ENCODE measurements around the gene KRTAP13-3.
A peak's percentile ranks its signal among the peaks of the same experiment; 100 is the strongest.

KRTAP13-3 gene, protein sequence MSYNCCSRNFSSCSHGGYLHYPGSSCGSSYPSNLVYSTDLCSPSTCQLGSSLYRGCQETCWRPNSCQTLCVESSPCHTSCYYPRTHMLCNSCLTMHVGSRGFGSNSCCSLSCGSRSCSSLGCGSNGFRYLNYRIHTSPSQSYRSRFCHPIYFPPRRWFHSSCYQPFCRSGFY

DNA sequence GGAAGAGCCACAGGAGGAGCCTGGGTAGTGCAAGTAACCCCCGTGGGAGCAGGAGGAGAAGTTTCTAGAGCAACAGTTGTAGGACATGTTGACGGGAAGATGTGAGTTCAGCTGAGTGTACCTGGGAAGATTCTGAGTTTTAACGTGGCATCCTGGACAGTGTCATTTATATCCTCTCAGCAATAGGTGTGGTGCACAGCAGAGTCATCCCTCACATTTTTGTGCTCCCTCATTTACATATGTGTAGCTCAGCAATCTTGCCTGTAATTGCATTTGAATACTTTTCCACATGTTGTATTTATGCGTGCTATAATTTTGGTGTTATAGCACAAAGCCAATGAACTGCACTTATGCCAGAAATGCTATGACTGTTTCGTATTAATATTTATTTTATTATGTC is at the start of gene KRTAP13-3:
Gene KRTAP13-3 (minus strand): TSS at position 101 of the 400 bp plus-strand sequence. CDS start 14 bp downstream, at position 87.
- DNase-seq, result no peak

DNA sequence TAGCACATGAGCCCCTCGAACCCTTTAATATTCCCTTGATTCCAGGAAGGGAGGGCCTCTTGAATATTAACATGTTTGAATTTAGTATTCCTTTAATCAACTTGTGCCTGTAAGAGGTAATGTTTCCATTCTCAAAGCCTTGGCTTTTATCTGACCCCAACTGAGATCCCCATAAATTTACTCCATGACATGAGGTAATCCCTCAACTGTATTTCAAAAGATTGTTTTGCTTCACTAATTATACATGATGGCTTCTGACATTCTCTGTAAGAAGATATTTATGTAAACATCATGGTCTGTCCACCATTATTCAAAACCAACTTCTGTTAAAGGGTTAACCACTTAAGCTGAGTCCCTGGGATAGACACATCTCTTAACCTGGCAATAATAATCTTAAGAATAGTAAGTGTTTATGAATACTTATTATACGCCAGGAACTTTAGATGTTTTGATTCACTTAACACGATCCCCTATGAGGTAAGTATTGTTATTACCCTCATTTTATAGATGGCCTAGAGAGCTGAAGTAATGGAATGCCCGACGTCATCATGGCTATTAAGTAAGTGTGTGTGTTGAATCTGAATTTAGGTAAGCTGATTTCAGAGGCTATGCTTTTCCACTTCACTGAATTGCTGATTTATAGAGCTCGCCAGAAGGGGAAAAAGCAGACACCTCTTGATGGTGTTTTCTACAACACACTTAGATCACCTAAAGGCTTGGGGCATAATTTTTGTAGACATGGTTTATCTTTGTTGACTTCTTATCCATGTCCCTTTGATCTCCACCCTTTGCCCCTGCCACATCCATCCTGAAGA is 43.4 kb upstream of the KRTAP13-3 start:
- DNase-seq, result no peak

DNA sequence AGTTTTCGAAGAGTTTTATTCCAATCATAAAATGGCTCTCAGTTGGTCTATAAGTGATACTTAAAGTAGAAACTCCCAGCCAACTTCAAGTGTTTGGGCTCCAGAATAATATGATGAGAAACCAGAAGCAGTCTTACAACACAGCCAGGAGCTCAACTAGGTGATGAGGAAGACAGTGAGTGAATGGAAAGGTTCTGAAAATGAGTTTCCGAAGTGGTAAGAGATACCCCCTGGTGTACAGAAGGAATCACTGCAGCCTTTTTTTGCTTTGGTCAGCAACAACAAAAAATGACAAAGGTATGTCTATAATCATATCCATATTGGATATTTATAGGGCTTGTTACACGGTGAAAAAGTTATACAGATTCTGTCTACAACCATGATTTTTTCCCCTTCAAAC is 38.0 kb upstream of the KRTAP13-3 start:
- DNase-seq, result no peak

DNA sequence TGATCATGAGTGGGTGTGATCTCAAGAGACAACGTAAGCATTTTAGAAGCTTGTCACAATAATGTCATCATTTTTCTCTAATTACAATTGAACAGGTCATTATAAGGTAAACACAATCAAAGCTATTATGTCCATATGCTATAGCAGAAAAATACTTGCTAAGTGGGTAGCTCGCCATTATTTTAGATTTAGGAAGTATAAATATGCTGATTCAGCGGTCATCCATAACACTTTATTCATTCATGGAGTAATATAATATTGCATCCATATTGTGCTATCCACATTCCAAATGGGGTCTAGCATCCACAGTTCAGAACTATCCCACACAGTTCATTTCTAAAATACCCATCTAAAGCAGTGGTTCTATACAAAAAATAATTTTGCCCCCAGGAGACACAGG is 22.8 kb upstream of the KRTAP13-3 start:
- DNase-seq, result no peak

DNA sequence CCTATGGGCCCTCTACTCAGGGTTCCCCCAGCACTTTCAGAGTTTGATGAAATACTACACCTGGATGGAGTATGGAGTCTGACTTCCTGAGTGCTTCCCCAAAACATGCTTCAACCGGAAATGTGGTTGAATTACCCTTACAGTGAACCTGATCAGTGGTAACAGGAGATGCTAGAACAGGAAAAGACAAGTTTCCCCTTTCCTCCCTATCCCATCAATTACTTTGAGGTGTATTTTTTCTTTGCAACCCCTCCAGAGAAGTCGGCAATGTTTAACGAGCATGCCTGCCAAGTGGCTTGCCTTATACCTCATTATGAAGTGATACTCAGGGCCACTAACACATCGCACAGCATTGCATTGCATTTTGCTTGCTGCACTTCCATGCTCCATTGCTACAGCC is 21.3 kb upstream of the KRTAP13-3 start:
- DNase-seq, result no peak

DNA sequence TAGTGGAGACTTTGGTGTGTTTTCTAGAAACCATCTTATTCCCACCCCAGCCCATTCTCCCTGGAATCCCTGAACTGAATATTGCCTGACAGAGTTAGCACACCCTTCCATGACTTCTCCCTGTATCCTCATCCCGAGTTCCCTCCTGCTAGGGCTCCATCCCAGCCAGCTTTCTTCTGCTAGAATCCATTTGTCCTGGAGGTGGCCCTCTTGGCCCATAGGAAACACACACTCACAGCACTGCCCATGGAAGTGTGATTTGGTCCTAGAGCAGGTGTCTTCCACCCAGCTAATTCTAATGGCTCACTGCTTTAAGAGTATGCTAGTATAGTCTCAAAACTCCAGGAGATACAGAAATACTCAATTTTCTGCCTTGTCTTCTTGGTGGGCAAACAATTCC is 18.5 kb upstream of the KRTAP13-3 start:
- DNase-seq, result no peak

DNA sequence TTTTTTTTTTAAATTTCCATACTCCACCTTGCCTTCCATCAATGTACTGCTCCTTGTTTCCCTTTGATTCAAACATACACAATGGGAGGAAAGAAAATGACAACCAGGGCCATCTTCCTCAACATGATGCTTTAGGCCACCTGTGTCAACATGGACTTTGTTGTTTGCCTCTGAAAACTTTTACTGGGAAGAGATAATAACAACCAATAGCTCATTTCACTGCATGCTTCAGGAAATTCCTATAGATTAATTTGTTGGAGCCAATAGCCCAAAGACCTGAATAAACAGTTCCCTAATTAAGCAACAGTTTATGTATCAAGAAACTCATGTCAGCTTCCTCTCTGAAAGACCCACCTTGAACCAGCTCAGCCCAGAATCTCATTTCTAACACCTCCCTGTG is 17.5 kb upstream of the KRTAP13-3 start:
- no peak for DNase-seq

DNA sequence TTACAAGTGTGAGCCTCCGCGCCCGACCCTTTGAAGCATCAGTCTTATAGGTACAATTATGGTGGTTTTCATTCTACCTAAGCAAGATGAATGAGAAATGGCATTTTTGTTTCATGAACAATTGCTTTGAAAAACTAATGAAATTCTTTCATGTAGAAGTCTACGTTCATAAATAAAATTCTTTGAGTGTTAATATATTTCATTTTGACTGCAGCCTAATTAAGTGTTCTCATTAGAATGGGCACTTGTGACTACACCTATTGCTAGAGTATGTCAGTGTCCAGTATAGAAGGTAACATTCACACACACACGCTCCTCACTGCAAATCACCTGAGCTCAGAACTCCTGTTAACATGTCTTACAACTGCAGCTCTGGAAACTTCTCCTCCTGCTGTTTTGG is 14.2 kb upstream of the KRTAP13-3 start, which contains the start of gene KRTAP15-1:
Gene KRTAP15-1 (plus strand): TSS at position 301 of the 400 bp plus-strand sequence. CDS start 53 bp downstream, at position 354.
- DNase-seq, result no peak

DNA sequence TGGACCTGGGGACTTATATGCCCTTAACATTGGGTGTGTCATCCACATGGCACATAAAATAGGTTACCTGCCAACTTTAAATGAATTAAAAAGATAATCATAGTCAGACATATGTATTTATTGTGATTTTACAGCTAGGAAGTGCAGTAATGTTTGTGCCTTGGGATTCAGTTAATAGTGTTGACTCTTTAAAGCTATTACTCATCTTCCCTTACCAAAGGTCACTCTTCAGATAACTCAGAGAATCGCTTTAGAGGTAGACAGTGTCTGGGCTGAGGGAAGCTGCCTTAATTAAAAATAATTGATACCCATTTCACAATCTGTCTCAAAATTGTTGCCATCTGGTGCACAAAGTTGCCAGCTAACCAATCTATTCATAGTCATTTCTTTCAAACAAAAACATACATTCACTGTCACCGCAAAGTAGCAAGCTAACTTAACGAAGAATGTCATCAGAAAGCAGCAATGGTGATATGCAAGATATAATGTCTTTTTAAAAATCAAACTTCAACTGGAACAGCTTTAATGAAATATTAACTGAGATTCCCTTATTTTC is 11.4 kb upstream of the KRTAP13-3 start:
- no peak for DNase-seq

DNA sequence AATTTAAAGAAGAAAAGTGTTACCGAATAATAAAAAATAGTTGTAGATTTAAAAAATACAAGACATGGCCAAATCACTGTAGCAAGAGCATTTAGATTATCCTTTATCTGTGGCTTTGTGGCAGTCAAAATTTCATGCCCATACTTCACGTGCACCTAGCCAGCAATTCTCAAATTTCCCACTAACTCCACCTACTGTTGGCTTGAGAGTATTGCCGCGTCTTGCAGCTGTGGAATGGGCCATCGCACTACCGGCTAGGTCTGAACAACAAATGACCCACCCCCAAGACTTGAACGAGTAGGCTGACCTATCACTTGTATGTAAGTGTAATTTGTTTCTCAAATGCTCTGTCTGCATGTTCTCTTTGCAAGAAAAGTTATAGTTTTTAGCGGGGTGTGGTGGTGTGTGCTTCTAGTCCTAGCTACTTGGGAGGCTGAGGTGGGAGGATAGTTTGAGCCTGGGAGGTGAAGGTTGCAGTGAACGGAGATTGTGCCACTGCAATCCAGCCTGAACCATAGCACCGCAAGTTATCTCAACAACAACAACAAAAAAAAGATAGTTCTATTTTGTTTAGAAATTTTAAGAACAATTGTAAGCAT is 8.4 kb upstream of the KRTAP13-3 start:
- DNase-seq, result peak in 1 of 2 donors; percentile 21

DNA sequence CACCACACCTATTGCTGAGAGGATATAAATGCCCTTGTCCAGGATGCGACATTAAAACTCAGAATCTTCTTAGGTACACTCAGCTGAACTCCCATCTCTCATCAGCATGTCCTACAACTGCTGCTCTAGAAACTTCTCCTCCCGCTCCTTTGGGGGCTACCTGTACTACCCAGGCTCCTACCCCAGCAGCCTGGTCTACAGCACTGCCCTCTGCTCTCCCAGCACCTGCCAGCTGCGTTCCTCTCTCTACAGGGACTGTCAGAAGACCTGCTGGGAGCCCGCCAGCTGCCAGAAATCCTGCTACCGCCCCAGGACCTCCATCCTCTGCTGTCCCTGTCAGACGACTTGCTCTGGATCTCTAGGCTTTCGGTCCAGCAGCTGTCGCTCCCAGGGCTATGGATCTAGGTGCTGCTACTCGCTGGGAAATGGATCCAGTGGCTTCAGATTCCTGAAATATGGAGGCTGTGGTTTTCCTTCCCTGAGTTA is 4.5 kb upstream of the KRTAP13-3 start, which contains the start of gene KRTAP13-4:
Gene KRTAP13-4 (plus strand): TSS at position 51 of the 486 bp plus-strand sequence. CDS start 56 bp downstream, at position 107.
- DNase-seq, result no peak

DNA sequence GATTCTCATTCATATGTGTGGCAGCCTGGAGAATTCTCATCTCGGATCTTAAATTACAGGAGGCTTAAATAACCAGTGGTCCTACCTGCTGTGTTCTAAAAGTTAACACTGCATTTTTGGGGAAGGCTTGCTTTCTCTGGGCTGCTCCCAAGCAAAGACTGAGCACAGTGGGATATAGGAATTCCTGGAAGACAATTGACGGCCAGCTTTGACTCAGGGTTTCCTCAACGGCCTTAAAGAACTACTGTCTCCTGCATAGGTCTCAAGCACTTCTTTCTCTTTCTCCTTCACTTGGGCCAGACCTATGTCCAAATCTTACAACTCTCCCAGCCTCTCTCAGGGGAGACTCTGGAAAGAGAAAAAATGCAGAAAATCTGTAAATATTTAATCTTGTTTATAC is 1.0 kb upstream of the KRTAP13-3 start:
- no peak for DNase-seq

DNA sequence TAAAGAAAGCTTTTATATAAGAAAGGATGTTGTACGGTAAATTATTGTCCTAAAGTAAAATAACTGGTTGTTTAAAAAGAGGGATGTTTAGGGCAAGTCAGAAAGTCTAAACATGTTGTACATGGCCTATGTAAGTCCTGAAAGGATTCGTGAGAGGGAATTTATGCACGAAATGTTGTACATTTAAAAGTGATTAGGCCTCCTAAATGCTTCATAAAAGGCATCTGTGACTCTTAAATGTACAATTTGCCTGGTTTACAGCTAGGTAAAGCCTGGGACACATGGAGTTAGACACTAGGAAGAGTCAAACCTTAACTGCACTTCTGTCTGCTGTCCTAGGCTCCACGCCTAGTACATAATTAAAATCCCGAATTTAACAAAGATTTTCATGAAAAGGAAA is 9.7 kb downstream of the KRTAP13-3 start:
- no peak for DNase-seq

DNA sequence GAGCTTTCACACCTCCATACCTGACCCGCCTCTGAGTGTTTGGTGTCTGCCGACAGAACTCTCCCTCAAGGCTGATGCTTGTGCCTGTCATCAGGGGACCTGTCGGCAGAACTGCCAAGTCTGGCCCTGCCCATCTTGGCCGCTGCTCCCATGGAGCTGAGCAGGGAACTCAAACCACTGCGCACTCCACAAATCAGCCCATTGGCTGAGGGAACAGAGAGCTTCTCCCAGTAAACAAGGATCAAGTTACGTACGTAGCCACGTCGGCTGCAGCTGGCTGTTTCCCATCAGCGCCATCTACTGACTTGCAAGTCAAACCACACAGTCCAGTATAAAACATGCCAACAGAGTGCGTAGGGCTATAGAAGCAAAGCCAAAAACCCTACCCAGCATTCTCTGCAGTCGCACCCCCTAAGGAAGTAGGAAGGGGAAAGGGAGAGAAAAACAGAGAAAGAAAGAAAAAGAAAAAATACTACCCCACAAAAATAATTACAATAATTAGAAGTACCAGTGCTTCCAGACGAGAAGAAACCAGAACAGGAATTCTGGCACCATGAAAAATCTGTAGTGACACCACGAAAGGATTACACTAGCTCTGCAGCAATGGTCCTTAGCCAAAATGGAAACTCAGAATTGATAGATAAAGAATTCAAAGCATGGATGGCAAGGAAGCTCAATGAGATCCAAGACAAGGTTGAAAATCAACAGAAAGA is 16.8 kb downstream of the KRTAP13-3 start:
- DNase-seq, result peak in 1 of 2 donors; percentile 4

DNA sequence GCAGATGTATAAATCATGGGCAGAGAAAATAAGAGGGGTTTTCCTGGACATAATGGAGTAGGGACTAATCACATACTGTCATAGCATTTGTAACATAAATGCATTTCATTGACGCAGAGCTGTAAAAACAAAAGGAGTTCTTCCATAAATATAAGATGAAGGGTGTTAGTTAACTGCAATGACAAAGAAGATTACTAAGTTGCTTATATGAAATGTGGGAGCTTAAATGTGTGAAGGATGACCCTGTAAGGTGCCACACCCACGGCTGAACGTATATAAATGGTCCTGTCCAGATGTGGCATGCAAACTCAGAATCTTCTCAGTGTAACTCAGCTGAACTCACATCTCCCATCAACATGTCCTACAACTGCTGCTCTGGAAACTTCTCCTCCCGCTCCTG is 30.0 kb downstream of the KRTAP13-3 start, which contains the start of gene KRTAP13-1:
Gene KRTAP13-1 (plus strand): TSS at position 301 of the 400 bp plus-strand sequence. CDS start 56 bp downstream, at position 357.
- no peak for DNase-seq

DNA sequence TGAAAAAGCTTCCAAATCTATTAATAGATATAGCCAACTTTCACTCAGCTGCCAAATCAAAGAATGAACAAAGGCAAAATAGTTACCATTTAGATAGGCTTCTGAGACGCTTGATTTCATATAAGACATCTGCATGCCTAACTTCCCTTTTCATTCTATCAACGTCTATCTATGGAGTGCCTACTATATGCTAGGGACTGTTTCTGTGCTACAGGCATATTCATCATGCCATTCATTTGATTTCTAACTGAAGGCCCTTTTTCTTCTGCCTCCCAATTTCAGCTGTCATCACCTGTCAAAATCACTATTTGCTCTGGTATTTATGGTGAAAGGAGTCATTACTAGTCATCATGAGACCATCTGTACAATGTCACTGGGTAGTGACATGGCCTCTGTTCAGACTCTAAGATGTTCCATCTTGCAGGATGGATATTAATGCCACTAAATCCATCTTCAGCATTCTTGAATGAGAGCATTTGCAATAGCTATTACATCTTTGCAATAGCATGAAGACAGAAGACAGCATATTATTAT is 34.2 kb downstream of the KRTAP13-3 start:
- no peak for DNase-seq

DNA sequence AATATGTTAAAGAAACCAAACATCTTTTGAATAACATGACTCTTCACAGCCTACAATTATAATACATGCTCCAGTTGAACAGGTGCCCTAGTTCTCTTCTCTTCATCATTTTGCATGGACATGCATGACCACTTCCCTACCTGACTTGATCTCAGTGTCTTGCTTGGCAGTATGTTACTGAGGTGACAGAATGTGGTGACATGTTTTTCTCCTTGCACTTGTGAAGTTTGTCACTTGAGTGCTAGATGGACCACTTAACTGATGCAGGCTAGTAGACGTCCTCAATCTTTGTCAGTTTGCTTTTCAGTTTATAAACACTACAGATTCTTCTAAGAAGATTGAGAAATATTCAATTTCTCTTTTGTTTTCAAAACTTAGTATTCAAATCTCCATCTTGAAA is 43.5 kb downstream of the KRTAP13-3 start:
- DNase-seq, result no peak
